HG02678 (cell line): ENCODE results near the gene FETUB.
"Not testable (repeated sequence)": the region's sequence is repeated elsewhere in the genome, so short reads cannot be mapped to it uniquely, and the experiment has no call there.

Experiments
- ATAC-seq: cut with Tn5 transposase; IDR thresholded peaks from one replicate; pipeline ENCODE4 v1.9.1; 2021; ENCODE audit warnings: mild to moderate bottlenecking, moderate library complexity; ENCODE audit not compliant: unreplicated experiment

Gene FETUB

DNA sequence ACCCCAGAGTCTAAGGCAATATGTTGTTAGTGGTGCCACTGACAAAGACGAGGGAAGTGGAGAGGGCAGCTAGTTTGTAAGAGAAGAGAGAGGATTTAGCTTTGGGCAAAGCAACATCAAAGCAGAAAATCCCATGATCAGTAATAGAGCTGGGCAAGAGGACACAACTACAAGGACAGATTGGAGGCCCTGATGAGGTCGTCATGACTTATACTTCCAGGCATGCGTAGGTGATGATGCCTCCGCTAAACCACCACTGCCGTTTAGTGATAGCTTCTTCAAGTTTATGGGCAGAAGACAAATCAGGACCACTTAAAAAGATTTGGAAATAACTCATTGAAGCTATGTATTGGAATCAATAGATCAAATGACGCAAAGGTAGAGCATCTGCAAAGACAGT is 28.2 kb downstream of the FETUB start:
- ATAC-seq, result no peak

GRCh38 chr3:186669378-186670084 is 29.3 kb downstream of the FETUB start:
- no peak for ATAC-seq

- ATAC-seq, result no peak
Observed at GRCh38 chr3:186670155-186670554, 30.0 kb downstream of the FETUB start.

- ATAC-seq, result no peak
Observed at GRCh38 chr3:186671051-186671450, 30.9 kb downstream of the FETUB start.

- ATAC-seq, result no peak
Observed at GRCh38 chr3:186678604-186679003, 38.4 kb downstream of the FETUB start.

DNA sequence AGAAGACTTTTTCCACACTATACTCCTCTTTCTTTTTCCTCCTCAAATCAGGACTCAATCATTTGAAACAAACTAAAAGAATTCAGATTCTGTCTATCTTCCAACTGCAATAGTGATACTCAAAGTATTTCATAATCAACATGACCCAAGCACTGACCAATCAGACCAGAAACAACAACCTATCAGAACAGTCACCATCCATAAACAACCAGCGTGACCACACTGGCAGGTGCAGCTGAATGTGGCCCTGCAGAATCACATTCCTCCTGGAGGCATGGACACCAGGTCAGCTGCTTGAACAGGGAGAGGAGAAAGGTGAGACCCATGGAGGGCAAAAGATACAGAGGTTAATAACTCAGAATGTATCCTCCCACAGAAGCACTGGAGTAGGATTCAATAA is 39.0 kb downstream of the FETUB start:
- no peak for ATAC-seq

DNA sequence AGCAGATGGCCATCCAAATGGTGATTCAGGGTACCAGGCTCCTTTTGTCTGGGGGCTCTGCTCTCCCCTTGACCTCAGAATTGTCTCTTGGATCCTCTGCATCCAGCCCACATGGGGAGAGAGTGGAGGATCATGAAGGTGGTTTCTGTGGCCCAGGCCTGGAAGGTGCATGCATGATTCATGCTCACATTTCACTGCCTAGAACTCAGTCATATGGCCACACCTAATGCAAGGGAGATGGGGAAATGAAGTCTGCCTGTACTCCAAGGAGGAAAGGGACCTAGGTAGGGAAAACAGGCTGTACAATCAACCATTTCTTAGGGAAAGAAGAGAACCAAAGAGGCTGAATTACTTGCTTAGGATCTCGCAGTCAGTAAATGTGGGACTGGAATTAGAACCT is 40.7 kb downstream of the FETUB start:
- no peak for ATAC-seq

DNA sequence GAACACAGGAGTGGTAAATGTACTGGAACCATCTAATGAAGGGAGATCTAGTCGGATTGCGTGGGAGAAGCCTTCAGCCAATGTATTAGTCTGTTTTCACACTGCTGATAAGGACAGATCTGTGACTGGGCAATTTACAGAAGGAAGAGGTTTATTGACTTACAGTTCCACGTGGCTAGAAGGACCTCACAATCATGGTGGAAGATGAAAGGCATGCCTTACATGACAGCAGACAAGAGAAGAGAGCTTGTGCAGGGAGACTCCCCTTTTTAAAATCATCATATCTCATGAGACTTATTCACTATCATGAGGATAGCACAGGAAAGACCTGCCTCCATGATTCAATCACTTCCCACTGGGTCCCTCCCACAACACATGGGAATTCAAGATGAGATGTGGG is 42.6 kb downstream of the FETUB start:
- no peak for ATAC-seq

GRCh38 chr3:186683979-186684378 is 43.8 kb downstream of the FETUB start:
- no peak for ATAC-seq

- not testable (repeated sequence) for ATAC-seq
Observed at GRCh38 chr3:186686475-186686874, 46.3 kb downstream of the FETUB start.

DNA sequence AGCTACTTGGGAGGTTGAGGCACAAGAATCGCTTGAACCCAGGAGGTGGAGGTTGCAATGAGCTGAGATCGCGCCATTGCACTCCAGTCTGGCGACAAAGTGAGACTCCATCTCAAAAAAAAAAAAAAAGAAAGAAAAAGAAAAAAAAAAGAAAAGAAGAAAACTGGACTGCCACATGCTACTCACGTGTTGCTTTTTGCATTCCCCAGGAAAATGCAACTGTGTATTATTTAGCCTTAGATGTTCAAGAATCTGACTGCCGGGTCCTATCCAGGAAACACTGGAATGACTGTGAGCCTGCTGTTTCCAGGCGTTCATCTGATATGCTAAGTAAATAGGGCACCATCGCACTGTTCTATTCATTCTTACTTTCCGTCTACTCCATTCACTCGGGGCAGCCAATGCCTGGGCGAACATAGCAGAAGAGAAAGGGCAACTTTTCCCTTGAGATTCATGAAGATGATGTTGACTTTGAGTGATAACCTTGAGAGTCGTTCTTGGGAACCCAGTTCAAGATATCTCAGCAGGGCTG is 47.0 kb downstream of the FETUB start:
- no peak for ATAC-seq

GRCh38 chr3:186690304-186690703 is 50.1 kb downstream of the FETUB start:
- not testable (repeated sequence) for ATAC-seq

- no peak for ATAC-seq
Observed at GRCh38 chr3:186691676-186692075, 51.5 kb downstream of the FETUB start.

DNA sequence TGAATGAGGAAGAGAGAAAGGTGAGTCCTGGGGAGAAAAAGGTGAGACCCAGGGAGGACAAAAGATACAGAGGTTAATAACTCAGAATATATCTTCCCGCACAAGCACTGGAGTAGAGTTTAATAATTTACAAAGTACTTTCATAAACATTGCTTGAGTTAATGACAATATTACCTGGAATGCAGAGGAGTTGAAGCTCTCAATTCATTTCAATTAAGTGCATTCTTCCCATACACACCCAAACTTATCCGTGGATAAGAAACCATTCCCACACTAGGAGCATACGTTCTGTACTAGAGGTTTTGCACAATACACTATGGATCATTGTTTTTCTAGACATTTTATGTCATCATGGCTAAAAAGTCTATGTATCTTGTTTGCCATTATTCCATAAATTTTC is 53.6 kb downstream of the FETUB start:
- ATAC-seq, result no peak

DNA sequence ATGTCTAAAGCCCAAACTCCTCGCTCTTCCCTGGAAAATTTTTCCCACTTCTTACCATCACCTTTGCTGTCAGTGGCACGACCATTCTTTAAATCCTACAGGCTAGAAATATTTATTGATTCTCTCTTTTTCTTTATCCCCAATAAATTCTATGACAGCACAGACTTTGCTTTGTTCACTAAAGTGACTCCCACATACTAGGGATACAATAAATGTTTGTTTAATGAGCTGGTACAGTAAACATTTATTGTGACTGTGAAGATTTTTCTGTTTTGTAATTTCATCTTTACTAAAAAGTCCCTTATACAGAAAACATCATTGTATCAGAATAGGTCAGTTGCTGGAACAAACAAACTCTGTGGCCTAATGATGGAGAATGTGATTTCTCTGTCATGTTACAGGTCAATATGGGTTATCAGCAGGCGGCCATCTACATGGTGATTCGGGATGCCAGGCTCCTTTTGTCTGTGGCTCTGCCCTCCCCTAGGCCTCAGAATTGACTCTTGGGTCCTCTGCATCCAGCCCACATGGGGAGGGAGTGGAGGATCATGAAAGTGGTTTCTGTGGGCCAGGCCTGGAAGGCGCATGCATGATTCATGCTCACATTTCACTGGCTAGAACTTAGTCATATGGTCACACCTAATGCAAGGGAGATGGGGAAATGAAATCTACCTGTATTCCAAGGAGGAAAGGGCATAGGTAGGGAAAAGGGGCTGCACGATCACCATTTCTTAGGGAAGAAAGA is 54.3 kb downstream of the FETUB start:
- no peak for ATAC-seq

DNA sequence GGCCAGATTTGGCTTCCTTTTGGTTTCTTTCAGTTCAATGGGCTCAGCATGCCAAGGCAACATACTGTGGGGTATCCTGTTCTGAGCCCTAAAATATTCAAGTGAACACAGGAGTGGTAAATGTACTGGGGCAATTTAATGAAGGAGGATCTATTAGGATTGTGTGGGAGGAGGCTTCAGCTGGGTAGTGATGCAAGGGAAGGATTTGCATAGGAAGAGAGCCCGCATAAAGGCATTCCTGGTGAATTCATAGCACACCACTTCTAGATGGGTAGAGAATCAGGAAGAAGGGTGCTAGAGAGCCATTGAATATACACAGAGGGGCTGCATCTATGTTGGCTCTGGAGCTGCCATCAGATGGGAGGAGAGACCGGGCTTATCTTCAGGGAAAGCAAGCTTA is 56.3 kb downstream of the FETUB start:
- no peak for ATAC-seq

DNA sequence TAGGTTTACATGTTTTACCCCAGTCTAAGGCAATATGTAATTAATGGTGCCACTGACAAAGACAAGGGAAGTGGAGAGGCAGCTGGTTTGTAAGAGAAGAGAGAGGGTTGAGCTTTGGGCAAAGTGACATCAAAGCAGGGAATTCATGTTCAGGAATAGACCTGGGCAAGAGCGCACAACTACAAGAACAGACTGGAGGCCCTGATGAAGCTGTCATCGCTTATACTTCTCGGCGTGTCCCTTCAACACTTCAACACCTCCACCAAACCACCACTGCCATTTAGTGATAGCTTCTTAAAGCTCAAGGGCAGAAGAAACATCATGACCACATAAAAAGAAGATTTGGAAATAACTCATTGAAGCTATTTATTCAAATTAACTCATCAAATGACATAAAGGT is 57.3 kb downstream of the FETUB start:
- ATAC-seq, result no peak

DNA sequence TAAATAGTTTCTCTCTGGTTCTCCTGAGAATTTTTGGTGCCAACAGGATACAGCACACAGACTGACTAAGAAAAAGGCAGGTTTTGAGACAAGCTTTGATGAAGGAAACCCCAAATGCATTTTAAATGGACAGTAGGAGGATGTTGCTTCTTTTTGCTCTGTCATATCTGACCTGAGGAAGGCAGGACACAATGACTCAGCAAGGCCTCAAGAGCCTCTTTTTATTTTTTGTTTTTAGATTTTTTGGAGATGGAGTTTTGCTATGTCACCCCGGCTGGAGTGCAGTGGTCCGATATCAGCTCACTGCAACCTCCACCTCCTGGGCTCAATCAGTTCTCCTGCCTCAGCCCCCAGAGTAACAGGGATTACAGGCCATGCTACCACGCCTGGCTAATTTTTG is 60.1 kb downstream of the FETUB start:
- no peak for ATAC-seq

GRCh38 chr3:186702451-186702850 is 62.3 kb downstream of the FETUB start:
- not testable (repeated sequence) for ATAC-seq
